Activated CD8-positive, alpha-beta memory T cell treated with anti-CD3 and anti-CD28 coated beads, Interleukin-2, amount 50 U/mL, for 24 hours (primary cell): Measurements from ENCODE around the gene PAX2.

Source experiments
- DNase-seq: peaks from one replicate; pipeline ENCODE4 v3.0.0-alpha.2; 2020; ENCODE audit errors: extremely low read depth

The PAX2 gene

DNA sequence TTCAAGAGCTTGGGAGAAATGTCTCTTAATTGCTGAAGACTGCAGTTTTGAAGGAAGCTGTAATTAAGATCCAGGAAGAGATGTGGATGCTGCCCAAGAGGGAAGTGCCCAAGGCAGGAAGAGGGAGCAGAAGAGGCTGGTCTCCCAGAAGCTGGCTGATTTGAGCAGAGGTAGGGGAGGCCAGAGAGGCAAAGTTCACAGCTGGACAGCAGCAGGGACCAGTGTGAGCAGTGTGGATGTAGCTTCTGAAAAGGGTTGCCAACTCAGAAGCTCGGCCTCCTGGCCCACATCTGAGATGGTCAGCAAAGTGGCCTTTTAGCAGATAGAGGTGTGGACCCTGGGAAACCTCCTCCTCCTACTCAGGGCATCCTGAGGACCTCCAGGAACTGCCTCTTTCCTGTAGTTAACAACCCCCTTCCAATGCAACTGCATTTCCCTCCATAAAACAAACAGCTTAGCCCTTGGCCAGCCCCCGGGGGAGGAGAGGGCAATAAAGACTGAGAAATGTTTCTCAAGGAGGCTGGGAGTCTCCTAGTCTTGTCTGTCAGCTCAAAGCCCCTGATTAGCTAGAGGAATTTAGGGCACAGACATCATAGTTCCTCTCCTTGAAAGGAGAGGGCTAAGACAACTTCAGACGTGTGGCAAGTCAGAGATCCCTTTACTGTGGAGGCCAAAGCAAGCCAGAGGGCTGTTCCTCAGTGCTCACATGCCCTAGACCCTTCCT is 69.5 kb downstream of the PAX2 start:
- DNase-seq = no peak

DNA sequence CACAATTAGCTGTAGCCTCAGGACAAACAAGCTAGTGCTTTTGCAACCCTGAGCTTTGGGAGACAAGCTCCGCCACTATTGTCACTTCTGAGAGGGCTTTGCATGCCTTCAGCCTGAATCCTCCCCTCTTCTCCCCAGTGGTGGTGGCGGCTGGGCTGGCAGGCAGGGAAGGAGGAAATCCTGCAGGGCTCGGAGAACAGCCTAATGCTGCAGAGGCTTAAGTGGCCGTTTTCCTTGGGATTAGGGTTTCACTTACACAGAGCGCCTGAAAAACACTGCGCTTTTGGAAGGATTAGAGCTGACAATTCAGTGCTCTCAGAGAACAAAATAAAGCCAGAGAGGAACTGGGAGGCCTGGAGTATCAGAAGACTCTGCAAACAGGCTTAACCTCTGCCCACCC is 71.3 kb downstream of the PAX2 start:
- DNase-seq = no peak

DNA sequence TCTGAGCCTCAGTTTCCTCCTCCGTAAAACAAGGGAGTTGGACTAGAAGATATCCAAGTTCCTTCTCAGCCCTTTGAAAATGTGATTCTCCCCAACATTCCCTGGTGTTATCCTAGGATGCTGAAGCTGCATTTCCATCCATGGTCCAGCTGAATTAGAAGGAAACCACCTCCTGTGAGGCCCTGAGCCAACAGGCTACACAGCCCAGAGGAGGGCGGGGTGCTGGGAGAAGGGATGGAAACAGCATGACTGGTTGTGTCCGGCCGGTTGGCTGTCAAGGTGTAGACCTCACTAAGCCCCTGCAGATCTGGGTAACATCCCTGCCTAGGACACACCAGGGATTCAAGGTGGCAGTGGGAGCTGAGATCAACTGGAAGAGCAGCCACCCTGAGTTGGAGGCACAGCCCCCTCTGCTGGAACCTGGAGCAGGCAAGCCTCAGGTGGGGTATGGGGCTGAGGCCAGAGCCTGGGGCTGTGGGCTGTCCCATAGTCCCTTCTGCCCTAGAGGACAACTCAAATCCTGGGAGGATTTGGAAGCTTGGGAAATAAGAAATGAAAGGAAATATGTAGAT is 72.0 kb downstream of the PAX2 start:
- DNase-seq = no peak

DNA sequence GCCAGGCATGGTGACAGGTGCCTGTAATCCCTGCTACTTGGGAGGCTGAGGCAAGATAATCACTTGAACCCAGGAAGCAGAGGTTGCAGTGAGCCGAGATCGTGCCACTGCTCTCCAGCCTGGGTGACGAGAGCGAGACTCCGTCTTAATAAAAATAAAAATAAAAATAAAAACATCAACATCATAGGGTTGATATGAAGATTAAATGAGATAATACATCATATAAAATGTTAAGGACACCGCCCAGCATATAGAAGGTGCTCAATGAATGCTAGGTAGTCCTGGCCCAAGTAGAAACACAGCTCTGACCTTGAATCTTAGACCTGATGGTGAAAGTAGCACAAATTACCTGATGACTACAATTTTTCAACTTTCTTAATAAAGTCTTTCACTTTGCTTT is 74.0 kb downstream of the PAX2 start:
- no peak for DNase-seq

DNA sequence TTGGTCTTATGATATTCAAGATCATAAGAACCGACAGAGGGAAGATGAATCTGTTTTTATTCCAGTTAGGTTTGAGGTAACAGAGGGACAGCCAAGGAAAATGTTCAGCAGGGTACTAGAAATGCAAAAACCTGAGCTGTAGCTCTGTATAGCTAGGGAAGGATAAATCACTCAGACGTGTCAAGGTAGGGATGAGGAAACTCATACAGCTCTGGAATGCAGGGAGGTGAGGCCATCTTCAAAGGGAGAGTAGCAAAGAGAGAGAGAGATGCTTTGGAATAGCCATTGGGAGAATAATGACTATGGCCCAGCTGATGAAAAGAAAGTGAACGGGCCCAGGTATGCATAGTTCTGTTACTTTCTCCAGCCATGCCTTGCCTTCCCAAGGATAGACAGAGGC is 77.8 kb downstream of the PAX2 start:
- no peak for DNase-seq

DNA sequence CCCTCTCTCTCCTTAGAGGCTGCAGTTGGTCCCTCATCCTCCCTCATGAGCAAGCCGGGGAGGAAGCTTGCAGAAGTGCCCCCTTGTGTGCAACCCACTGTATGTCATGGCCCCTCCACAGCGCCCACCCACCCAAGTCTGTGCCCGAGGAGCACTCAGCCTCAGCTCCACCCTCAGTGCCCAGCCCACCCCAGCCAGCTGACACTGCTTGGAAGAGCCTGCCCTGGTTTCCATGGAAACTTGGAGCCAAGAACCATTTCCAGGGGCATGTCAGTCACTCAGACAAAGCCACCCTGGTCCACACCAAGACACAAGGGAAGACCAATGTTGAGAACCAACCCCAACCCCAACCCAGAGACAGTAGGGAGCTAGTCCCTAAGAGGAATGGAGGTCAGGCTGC is 79.5 kb downstream of the PAX2 start:
- DNase-seq = no peak

DNA sequence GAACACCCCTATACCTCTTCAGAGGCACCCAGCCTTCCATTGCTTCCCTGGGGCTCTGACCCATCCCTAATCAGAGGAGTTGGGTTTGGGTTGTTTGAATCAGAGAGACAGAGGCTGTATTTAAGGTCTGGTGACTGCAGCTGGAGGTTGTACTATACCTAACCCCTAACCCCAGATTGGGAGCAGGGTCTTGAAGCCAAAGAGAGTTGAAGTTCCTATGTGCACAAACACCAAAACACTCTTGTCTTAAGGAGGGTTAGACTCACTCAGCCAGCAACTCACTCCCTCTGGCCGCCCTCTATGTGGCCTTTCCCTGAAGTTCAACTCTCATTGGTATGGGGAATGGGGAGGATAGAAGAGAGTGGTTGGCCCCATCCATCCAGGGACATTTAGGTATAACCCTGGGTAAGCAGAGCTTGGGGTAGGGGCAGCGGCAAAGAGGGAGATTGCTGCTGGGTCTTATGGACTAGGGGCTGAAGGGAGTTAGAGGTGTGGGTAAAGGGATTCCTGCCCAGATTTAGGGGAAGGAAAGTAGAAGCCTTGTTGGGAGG is 80.0 kb downstream of the PAX2 start:
- DNase-seq = no peak

DNA sequence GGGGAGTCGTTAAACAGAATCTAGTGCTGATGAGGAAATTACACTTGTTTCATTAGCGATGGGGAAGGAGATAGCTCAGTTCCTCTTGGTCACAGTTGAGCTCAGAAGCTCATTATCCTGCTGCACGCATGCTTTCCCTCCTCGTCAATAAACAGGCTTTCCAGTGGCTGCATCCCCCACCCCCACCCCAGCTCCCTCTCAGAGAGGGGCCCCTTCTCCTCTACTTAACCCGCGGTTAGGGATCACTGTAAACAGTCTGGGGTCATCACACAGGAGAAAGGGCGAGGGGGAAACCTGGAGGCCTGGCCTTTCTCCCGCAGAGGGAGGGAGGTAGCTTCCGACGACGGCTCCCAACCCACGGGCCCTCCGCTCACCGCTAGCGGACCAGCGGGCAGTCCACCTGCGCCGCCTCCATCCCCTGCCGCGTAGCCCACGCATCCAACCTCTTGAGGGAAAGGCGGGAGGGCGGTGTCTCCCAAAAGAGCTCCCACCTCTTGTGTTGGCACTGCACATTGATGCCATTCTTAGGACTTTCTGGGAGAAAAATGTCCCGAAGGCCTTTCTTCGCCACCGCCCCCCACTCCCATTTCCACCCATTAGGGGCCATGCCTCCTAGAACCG is 80.8 kb downstream of the PAX2 start:
- DNase-seq = no peak

DNA sequence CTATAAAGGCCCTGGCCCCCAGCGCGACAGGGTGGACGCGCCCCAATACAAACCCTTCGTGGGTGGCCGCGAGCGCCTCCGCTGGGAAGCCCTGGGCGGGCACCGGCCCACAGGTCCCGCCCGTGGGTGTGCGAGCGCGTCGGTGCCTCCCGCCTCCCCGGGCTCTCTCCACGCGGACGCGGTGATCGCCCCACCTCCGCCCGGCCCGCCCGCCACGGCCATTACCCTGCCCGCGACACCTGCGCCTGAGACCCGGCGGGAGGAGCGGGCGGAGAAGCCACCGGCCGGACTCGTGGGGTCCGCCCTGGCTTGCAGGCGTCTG is 81.2 kb downstream of the PAX2 start:
- no peak for DNase-seq

DNA sequence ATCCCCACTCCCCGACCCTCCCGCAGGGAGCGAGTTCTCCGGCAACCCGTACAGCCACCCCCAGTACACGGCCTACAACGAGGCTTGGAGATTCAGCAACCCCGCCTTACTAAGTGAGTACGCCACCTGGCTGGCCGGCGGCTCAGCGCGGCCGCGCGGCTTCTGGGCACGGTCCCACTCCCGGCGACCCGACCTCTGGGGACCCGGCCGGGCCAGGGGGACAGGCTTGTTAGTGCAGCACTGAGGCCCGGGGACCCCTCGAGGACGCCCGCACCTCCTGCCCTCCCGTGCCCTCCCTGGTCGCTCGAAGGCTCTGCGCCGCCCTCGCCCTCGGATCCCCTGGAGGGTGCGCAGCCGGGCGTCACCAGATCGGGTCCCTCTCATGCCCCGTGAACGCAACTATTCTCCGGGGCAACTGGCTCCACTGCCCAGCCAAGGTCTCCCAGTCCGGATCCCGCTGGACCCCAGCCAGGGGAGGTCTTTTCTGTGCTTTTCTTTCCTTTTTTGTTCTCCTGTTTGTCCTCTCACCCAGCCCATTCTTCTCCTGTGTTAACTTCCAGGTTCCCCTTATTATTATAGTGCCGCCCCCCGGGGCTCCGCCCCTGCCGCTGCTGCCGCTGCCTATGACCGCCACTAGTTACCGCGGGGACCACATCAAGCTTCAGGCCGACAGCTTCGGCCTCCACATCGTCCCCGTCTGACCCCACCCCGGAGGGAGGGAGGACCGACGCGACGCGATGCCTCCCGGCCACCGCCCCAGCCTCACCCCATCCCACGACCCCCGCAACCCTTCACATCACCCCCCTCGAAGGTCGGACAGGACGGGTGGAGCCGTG is 81.8 kb downstream of the PAX2 start:
- DNase-seq = no peak

DNA sequence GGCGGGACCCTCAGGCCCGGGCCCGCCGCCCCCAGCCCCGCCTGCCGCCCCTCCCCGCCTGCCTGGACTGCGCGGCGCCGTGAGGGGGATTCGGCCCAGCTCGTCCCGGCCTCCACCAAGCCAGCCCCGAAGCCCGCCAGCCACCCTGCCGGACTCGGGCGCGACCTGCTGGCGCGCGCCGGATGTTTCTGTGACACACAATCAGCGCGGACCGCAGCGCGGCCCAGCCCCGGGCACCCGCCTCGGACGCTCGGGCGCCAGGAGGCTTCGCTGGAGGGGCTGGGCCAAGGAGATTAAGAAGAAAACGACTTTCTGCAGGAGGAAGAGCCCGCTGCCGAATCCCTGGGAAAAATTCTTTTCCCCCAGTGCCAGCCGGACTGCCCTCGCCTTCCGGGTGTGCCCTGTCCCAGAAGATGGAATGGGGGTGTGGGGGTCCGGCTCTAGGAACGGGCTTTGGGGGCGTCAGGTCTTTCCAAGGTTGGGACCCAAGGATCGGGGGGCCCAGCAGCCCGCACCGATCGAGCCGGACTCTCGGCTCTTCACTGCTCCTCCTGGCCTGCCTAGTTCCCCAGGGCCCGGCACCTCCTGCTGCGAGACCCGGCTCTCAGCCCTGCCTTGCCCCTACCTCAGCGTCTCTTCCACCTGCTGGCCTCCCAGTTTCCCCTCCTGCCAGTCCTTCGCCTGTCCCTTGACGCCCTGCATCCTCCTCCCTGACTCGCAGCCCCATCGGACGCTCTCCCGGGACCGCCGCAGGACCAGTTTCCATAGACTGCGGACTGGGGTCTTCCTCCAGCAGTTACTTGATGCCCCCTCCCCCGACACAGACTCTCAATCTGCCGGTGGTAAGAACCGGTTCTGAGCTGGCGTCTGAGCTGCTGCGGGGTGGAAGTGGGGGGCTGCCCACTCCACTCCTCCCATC is 82.7 kb downstream of the PAX2 start:
- no peak for DNase-seq

DNA sequence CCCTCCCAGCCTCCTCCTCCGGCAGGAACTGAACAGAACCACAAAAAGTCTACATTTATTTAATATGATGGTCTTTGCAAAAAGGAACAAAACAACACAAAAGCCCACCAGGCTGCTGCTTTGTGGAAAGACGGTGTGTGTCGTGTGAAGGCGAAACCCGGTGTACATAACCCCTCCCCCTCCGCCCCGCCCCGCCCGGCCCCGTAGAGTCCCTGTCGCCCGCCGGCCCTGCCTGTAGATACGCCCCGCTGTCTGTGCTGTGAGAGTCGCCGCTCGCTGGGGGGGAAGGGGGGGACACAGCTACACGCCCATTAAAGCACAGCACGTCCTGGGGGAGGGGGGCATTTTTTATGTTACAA is 83.3 kb downstream of the PAX2 start:
- no peak for DNase-seq

DNA sequence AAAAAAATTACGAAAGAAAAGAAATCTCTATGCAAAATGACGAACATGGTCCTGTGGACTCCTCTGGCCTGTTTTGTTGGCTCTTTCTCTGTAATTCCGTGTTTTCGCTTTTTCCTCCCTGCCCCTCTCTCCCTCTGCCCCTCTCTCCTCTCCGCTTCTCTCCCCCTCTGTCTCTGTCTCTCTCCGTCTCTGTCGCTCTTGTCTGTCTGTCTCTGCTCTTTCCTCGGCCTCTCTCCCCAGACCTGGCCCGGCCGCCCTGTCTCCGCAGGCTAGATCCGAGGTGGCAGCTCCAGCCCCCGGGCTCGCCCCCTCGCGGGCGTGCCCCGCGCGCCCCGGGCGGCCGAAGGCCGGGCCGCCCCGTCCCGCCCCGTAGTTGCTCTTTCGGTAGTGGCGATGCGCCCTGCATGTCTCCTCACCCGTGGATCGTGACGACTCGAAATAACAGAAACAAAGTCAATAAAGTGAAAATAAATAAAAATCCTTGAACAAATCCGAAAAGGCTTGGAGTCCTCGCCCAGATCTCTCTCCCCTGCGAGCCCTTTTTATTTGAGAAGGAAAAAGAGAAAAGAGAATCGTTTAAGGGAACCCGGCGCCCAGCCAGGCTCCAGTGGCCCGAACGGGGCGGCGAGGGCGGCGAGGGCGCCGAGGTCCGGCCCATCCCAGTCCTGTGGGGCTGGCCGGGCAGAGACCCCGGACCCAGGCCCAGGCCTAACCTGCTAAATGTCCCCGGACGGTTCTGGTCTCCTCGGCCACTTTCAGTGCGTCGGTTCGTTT is 83.9 kb downstream of the PAX2 start:
- DNase-seq = no peak

DNA sequence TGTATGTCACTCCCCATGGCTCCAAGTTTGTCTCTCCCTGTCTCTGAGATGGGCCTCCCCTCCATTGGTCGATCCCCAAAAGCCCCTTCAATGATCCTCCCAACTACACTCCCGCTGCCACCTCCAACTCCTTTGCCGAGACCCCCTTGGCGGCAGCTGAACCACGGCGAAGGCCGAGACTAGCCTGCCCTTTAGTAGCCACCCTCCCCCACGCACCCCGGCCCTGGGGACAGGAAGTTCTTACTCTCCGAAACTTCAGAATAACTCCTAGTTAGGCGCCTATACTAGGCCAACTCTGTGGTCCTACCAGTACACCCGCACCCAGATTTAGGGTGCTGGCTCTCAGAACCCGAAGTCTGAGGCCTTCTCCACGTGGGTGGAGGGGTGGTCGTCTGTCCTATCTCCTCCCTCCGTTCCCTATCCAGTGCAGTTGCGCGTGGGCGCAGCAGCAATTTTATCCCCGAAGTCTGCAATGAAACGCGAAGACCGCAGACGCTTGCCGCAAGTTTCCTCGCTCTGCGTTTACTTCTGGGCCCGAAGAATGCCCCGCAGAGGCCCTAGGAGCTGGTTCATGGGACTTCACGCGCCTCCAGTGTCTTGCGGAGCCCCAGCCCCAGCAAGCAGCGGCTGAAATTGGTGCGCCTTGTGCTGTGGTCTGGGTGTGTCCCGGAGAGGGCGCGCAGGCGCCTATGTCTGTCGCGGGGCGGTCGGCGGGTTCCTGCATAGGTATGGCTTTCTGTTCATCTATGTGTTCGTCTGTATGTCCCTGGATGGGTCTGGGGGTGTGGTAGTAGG is 84.7 kb downstream of the PAX2 start:
- no peak for DNase-seq

DNA sequence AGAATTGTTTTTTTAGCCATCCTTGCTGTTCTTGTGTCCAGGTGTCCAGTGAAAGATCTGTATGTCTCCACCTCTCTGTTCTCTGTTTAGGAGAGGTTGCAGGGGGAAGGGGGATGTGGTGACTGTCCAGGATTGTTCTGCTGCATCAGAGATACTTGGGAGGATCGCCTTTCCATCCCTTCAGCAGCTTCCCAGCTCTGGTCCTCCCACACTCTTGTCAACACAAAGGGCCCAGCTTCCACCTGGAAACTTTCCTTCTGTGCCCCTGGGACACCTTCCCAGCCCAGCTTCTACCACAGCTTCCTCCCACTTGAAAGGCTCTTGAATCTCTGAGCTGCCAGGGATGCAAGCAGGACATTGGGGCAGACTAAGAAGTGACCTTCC is 85.3 kb downstream of the PAX2 start:
- DNase-seq = no peak

DNA sequence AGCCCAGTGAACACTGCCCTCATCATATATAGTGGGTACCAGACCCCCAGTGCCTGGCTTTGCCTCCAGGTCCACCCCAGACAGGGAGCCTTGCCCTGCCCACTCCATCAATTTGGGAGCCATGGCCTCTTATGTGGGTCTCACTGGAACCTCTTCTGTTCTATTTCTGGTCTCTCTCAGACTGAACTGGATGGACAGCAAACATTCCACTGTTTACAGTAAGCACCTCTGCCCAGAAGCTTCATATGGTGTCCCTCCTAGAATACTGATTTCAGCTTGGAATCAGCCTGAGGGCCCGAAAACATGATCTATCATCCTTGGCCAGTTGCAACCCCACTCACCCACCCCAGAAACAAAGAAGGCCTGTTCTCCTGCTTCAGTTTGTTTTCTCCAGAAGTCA is 86.4 kb downstream of the PAX2 start:
- no peak for DNase-seq

DNA sequence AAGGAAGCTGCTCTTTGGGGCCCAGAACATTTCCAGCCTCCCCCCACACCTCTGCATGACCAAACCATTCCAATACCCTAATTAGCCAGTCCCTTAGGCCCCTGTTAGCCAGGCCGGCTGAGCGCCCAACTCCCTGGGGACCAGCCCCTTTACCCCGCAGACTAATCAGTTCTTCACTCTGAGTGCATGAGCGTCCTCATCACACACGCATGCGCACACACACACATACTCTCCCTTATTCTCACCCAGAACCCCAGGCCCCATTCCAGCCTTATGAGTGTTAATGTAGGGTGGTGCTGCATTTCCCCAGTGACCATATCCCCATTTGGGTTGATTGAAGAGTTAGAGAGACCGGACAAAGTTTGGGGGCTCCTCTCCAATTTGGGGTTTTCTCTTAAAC is 90.4 kb downstream of the PAX2 start:
- DNase-seq = no peak

DNA sequence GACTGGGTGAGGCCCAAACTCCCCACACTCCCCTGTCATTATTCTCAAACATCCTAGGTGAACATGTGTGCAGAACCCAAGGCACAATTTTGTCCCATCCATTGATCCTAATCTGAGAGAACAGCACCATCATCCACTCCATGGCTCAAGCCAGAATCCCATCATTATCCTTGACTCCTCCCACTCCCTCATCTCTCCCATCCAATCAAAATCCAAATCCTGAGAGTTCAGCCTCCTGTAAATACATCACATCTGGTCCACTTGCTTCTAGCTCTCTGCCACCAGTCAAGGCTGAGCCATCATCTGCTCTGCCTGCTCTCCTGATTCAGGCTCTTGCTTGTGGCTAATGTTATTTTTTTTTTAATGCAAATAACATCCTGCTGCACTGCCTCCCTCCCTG is 91.5 kb downstream of the PAX2 start:
- no peak for DNase-seq

DNA sequence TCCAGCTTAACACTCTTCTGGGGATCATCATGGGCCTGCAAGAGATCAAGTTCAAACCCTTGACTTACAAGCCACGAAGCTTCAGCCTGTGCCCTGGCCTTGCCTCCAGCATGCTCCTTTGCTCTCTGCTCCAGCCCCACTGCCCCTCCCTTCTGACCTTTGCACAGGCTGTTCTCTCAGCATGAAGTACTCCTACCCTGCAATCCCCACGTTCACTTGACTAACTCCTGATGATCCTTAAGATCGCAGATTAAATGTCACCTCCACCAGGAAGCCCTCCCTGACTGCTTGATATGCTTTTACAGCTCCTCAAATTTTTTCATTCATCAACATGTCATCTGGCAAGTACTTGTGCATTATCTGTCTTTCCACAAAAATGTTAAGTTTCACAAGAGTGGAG is 91.9 kb downstream of the PAX2 start:
- DNase-seq = no peak

DNA sequence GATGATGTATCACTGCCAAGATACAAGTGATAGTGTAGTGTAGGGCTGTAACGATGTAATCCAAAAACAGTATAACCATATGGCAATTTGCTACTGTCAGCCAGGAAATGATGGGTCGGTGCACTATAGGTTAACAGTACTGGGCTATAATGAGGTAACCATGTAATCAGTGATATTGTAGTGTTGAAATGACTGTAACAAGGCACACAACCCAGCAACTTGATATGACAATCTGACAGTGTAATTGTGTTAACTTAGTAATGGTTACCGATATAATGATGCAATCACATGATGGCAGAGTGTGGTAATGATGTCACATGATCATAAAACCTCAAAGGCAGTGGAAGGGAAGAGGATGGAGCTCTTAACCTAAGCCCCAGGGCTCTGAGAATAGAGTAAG is 93.6 kb downstream of the PAX2 start:
- no peak for DNase-seq
